Naive thymus-derived CD4-positive, alpha-beta T cell (primary cell): Measurements from ENCODE around the gene CRYBG1. TPM values are rescaled to one million over a fixed set of nuclear protein-coding genes. Genes with fewer than 3 reads are reported as not detected.

Experiments used
- ATAC-seq: fragments of 150-1000 bp; cut with Tn5 transposase; 2 replicates; pipeline ENCODE4 v1.10.0; 2021; ENCODE audit warnings: mild to moderate bottlenecking, moderate library complexity
- CTCF ChIA-PET: fragments of 350-600 bp; sonication (Branson Sonifier 250); formaldehyde crosslinking; loops from one replicate; lab custom pipeline; 2021; ENCODE audit warnings: antibody characterized with exemption; lab: Charles Lee
- POLR2A ChIA-PET: fragments of 350-600 bp; sonication (Branson Sonifier 250); formaldehyde crosslinking; loops from one replicate; lab custom pipeline; 2021; ENCODE audit warnings: antibody characterized with exemption, inconsistent platforms; lab: Charles Lee
- DNase-seq, 9 donors: peaks; one replicate each; pipeline versions ENCODE4 v3.0.0 to v3.0.0-alpha.2; 2020 to 2022; ENCODE audit warnings: mixed read lengths in 1 of 9
- H3K27ac ChIP-seq: one replicate; pipeline ENCODE4 v1.7.0; 2013; ENCODE audit warnings: mild to moderate bottlenecking, low read depth, low read length, moderate library complexity
- H3K27me3 ChIP-seq, 2 donors: one replicate each; pipeline ENCODE4 v1.7.0; 2013; ENCODE audit warnings: low read length in 2 of 2, mild to moderate bottlenecking in 2 of 2, moderate library complexity in 2 of 2; ENCODE audit not compliant: control insufficient read depth in 2 of 2, insufficient read depth in 2 of 2
- H3K36me3 ChIP-seq, 3 experiments: 1 replicate in 2 of 3; 2 replicates in 1 of 3; pipeline ENCODE4 v1.7.0; 2013; ENCODE audit warnings: low read length in 3 of 3, mild to moderate bottlenecking in 3 of 3, moderate library complexity in 1 of 3; ENCODE audit not compliant: insufficient read depth in 3 of 3, control insufficient read depth in 2 of 3
- H3K4me1 ChIP-seq, 2 donors: one replicate each; pipeline ENCODE4 v1.7.0; 2013; ENCODE audit warnings: low read length in 2 of 2, mild to moderate bottlenecking in 2 of 2, moderate library complexity in 1 of 2; ENCODE audit not compliant: control insufficient read depth in 2 of 2, insufficient read depth in 2 of 2
- H3K4me3 ChIP-seq: 2 replicates; pipeline ENCODE4 v1.7.0; 2013; ENCODE audit warnings: mild to moderate bottlenecking, low read length
- H3K9me3 ChIP-seq, 3 experiments: 1 replicate in 2 of 3; 2 replicates in 1 of 3; pipeline ENCODE4 v1.7.0; 2013; ENCODE audit warnings: low read length in 3 of 3; ENCODE audit not compliant: control insufficient read depth in 2 of 3
- H3K27ac Mint-ChIP-seq, 9 donors: one replicate each; pipeline ENCODE4 v1.8.0; 2020 to 2022; ENCODE audit warnings: mixed read lengths in 9 of 9, mild to moderate bottlenecking in 8 of 9, moderate library complexity in 5 of 9, inconsistent platforms in 2 of 9
- H3K27me3 Mint-ChIP-seq, 5 donors: one replicate each; pipeline ENCODE4 v1.8.0; 2021 to 2022; ENCODE audit warnings: mixed read lengths in 5 of 5, mild to moderate bottlenecking in 1 of 5
- H3K36me3 Mint-ChIP-seq, 5 donors: one replicate each; pipeline ENCODE4 v1.8.0; 2020 to 2022; ENCODE audit warnings: mixed read lengths in 5 of 5, mild to moderate bottlenecking in 3 of 5, inconsistent platforms in 1 of 5
- H3K4me1 Mint-ChIP-seq, 7 donors: one replicate each; pipeline ENCODE4 v1.8.0; 2020 to 2022; ENCODE audit warnings: mixed read lengths in 7 of 7, mild to moderate bottlenecking in 3 of 7, inconsistent platforms in 1 of 7
- H3K4me3 Mint-ChIP-seq, 10 donors: one replicate each; pipeline ENCODE4 v1.8.0; 2020 to 2022; ENCODE audit warnings: mild to moderate bottlenecking in 10 of 10, mixed read lengths in 10 of 10, moderate library complexity in 6 of 10, inconsistent platforms in 2 of 10
- H3K9me3 Mint-ChIP-seq, 11 donors: one replicate each; pipeline ENCODE4 v1.8.0; 2020 to 2022; ENCODE audit warnings: mixed read lengths in 11 of 11, mild to moderate bottlenecking in 4 of 11, inconsistent platforms in 1 of 11, moderate library complexity in 1 of 11
- intact Hi-C, 2 donors: fragments of 100-400 bp; cut with micrococcal nuclease; formaldehyde crosslinking; loops; one replicate each; pipeline ENCODE4 v1.15.1; 2023
- polyA plus RNA-seq, 2 donors: library from polyadenylated mRNA; unstranded; fragments of 300-500 nt; fragmentation: Illumina TruSeq; gene quantifications; one replicate each; pipeline ENCODE4 v1.2.3, GENCODE V29; 2021
- total RNA-seq, 6 experiments: library from RNA in 5 of 6; stranded (reverse) in 5 of 6; gene quantifications; 1 replicate in 5 of 6; 2 replicates in 1 of 6; pipeline ENCODE4 v1.2.3 and lab custom pipeline; 2021 to 2026

CRYBG1 gene
- total and polyA plus RNA-seq, 7 experiments from 2014 or later, result 11.3 to 39.8 (median 30.3) TPM

DNA sequence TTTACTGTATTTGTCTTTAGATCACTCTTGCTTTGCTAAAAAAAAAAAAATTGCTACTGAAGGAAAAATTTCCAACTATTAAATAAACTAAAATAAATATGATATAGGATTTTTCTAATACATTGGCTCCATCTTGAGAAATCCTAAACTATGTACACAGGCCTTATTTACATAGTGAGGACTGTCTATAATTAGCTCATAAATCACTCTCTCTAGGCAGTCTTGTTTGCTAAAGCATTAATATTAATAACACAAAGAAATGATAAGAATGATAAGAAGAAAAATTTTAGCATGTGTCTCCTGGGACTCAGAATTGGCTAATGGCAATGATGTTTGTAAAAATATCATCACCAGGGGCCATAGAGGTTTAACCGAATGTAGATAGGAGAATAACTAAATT lies 13.3 kb upstream of the CRYBG1 start:
- Histone ChIP-seq H3K4me1 (no peaks in the 10 kb centered on the region), H3K27me3 (peaks cover 0 to 4% of the 10 kb centered on the region in 2 donors), H3K9me3 (no peaks in the 10 kb centered on the region), H3K27ac (no peak overlapping the region), H3K4me3 (no peak overlapping the region), H3K36me3 (no peaks in the 10 kb centered on the region)
- Mint-ChIP-seq H3K36me3 (peaks cover 0 to 3% (median under 1%) of the 10 kb centered on the region in 5 donors), H3K4me3 (no peak overlapping the region), H3K27me3 (peaks cover 4 to 49% (median 16%) of the 10 kb centered on the region in 5 donors), H3K27ac (no peak overlapping the region), H3K4me1 (no peaks in the 10 kb centered on the region), H3K9me3 (peaks cover 0 to 6% (median under 1%) of the 10 kb centered on the region in 11 donors)
- intact Hi-C loops, result no loop called here
- POLR2A ChIA-PET, result no interaction called here
- DNase-seq, result no peak
- CTCF ChIA-PET, result interaction anchor here (1.5 kb wide), 1 partner anchor 98 kb away, joined by 7 read pairs; no protein-coding TSS in a partner anchor
- no peak for ATAC-seq

DNA sequence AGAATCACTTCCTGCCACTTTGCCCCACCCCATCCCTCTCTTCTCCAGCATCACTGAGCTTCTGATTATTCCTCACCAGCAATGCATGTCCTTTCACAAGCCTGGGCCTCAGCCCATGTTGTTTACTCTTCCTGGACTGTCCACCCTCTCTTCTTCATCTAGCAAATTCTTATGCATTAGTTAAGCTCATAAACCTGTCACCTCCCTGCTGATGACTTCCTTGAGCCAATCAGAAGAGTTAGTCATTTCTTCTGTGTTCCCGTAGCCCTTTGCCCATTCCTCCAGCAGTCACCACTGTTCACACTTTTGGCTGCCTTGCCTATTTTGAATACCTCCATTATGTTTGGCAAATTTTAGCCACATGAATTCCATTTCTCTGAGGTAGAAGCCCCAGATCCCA lies 4.1 kb upstream of the CRYBG1 start:
- DNase-seq (no peak), ATAC-seq (no peak)
- Histone ChIP-seq H3K27me3 (peaks cover 4 to 20% of the 10 kb centered on the region in 2 donors), H3K9me3 (no peaks in the 10 kb centered on the region), H3K27ac (no peak overlapping the region), H3K4me1 (peaks cover 7 to 8% of the 10 kb centered on the region in 2 donors), H3K4me3 (no peak overlapping the region), H3K36me3 (no peaks in the 10 kb centered on the region)
- CTCF ChIA-PET, result no interaction called here
- intact Hi-C loops, result no loop called here
- POLR2A ChIA-PET, result no interaction called here
- Mint-ChIP-seq H3K27ac (no peak overlapping the region), H3K36me3 (peaks cover 0 to 10% (median 6%) of the 10 kb centered on the region in 5 donors), H3K4me1 (peaks cover 5 to 14% (median 9%) of the 10 kb centered on the region in 7 donors), H3K4me3 (no peak overlapping the region), H3K27me3 (peaks cover 58 to 74% (median 67%) of the 10 kb centered on the region in 5 donors), H3K9me3 (peaks cover 0 to 15% (median 8%) of the 10 kb centered on the region in 11 donors)

DNA sequence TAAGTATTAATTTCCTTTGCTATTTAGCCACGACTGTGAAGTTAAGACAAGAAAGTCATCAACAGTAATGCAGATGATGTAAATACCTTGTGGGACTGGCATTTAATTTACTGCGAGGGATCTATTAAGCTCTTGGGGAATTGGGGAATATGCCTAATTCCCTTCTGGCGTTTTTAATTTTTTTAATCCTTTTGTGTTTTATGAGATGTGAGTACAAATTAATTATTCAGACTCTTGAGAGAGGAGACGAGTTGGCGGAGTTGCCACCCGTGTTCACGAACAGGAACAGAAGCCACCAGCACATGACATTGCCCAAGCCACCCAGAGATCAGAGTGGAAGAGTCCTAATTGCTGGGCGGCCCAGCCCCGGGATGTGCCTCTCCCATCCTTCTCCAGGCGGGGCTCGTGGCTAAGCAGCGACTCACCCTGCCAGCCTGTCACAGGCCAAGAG lies 533 bp upstream of the CRYBG1 start:
- ChIA-PET POLR2A (interaction anchor here (0.6 kb wide), 1 partner anchor 284 kb away, joined by 3 read pairs; no protein-coding TSS in a partner anchor), CTCF (interaction anchor here (0.7 to 2.3 kb wide), 2 partner anchors 9 to 11 kb away, joined by 3 to 6 read pairs; no protein-coding TSS in a partner anchor)
- no peak for ATAC-seq
- no peaks in the 10 kb centered on the region for H3K36me3 Mint-ChIP-seq
- peaks cover 0 to 1% (median 0%) of the 10 kb centered on the region in 11 donors for H3K9me3 Mint-ChIP-seq
- Histone ChIP-seq H3K27ac (no peak overlapping the region), H3K36me3 (no peaks in the 10 kb centered on the region), H3K27me3 (peaks cover 3 to 20% of the 10 kb centered on the region in 2 donors), H3K9me3 (no peaks in the 10 kb centered on the region), H3K4me3 (peak overlapping the region; percentile 45), H3K4me1 (peaks cover 7 to 8% of the 10 kb centered on the region in 2 donors)
- H3K4me1 Mint-ChIP-seq, result peaks cover 5 to 15% (median 10%) of the 10 kb centered on the region in 7 donors
- peaks cover 39 to 65% (median 60%) of the 10 kb centered on the region in 5 donors for H3K27me3 Mint-ChIP-seq
- no peak overlapping the region for H3K27ac Mint-ChIP-seq
- peak overlapping the region; percentile 41 to 86 (median 74) for H3K4me3 Mint-ChIP-seq
- DNase-seq, result no peak
- intact Hi-C loops, result loop anchor here (1.0 to 10.0 kb wide), 4 partner anchors 35 to 668 kb away; partner anchors contain the start of genes ATG5 (in 1 of the 2) and MTRES1 (in 1 of the 2)

- H3K27me3 ChIP-seq, result peaks cover 3 to 16% of the 10 kb centered on the region in 2 donors
- intact Hi-C loops, result loop anchor here (1.0 to 10.0 kb wide), 4 partner anchors 36 to 667 kb away; partner anchors contain the start of genes ATG5 (in 1 of the 2) and MTRES1 (in 1 of the 2)
- peak overlapping the region in 2 of 9 donors; percentile 15 to 43 for H3K27ac Mint-ChIP-seq
These were observed 493 bp downstream of the CRYBG1 start for GRCh38 chr6:106360989-106361430.

DNA sequence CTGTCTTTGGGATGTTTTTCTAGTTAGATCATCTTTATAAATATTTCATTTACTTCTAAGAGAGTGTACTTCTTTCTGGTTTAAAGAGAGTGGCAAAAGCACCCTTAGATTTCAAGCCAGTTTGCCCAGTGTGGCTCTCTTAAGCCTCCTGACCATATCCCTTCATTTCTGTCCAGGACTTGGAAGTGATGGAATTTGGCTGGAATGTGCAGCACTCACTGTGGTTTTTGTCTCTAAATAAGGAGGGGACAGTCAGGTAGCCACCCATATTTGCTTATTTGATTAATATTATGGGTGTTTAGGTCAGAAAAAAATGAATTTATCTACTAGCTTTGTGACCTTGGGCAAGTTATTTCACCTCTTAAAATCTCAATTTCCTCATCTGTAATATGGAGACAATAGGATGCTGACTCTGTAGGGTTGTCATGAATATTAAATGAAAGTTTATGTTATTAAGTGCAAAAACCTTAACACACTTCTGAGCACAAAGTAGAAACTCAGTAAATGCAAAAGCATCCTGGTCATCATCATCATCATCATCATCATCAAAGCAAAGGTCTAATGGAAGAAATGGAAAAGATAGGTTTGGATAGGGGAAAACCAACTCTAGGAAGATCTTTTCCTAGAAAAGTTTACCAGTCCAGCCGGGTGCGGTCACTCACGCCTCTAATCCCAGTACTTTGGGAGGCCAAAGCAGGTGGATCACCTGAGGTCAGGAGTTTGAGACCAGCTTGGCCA lies 3.1 kb downstream of the CRYBG1 start:
- Histone ChIP-seq H3K36me3 (no peaks in the 10 kb centered on the region), H3K27ac (no peak overlapping the region), H3K9me3 (no peaks in the 10 kb centered on the region), H3K4me3 (no peak overlapping the region), H3K4me1 (peaks cover 7 to 8% of the 10 kb centered on the region in 2 donors), H3K27me3 (peaks cover 3 to 8% of the 10 kb centered on the region in 2 donors)
- Mint-ChIP-seq H3K27ac (peak overlapping the region in 1 of 9 donors; percentile 48), H3K4me1 (peaks cover 5 to 15% (median 10%) of the 10 kb centered on the region in 7 donors), H3K9me3 (peaks cover 0 to 1% (median 0%) of the 10 kb centered on the region in 11 donors), H3K36me3 (no peaks in the 10 kb centered on the region), H3K4me3 (no peak overlapping the region), H3K27me3 (peaks cover 9 to 49% (median 36%) of the 10 kb centered on the region in 5 donors)
- no peak for DNase-seq
- intact Hi-C loops, result loop anchor here in 1 of 2 donors (10.0 kb wide), 1 partner anchor 201 kb away; no protein-coding TSS in a partner anchor
- ChIA-PET CTCF (interaction anchor here (0.9 kb wide), 1 partner anchor 12 kb away, joined by 5 read pairs; no protein-coding TSS in a partner anchor), POLR2A (no interaction called here)
- ATAC-seq, result no peak

More at GRCh38 chr6:106360989-106361430, 493 bp downstream of the CRYBG1 start:
- ChIA-PET POLR2A (no interaction called here), CTCF (interaction anchor here (0.6 to 2.3 kb wide), 6 partner anchors 10 to 205 kb away, joined by 3 to 6 read pairs (median 3); no protein-coding TSS in a partner anchor)
- H3K9me3 Mint-ChIP-seq, result peaks cover 0 to 1% (median 0%) of the 10 kb centered on the region in 11 donors
- DNase-seq (peak in 5 of 9 donors; percentile 16 to 34 (median 18)), ATAC-seq (peak; percentile 6)
- Histone ChIP-seq H3K9me3 (no peaks in the 10 kb centered on the region), H3K36me3 (no peaks in the 10 kb centered on the region), H3K4me3 (peak overlapping the region; percentile 45), H3K4me1 (peaks cover 7 to 8% of the 10 kb centered on the region in 2 donors), H3K27ac (no peak overlapping the region)
- no peaks in the 10 kb centered on the region for H3K36me3 Mint-ChIP-seq
- H3K27me3 Mint-ChIP-seq, result peaks cover 29 to 57% (median 50%) of the 10 kb centered on the region in 5 donors
- peaks cover 5 to 15% (median 10%) of the 10 kb centered on the region in 7 donors for H3K4me1 Mint-ChIP-seq
- H3K4me3 Mint-ChIP-seq, result peak overlapping the region; percentile 71 to 86 (median 78)

- H3K27ac Mint-ChIP-seq, result no peak overlapping the region
- no peak overlapping the region for H3K4me3 ChIP-seq
- no peak for DNase-seq
- CTCF ChIA-PET, result interaction anchor here (1.0 kb wide), 1 partner anchor 10 kb away, joined by 3 read pairs; no protein-coding TSS in a partner anchor
- intact Hi-C loops, result loop anchor here in 1 of 2 donors (10.0 kb wide), 1 partner anchor 195 kb away; no protein-coding TSS in a partner anchor
- H3K27ac ChIP-seq, result no peak overlapping the region
- H3K9me3 Mint-ChIP-seq, result no peaks in the 10 kb centered on the region
- no peaks in the 10 kb centered on the region for H3K9me3 ChIP-seq
- H3K4me3 Mint-ChIP-seq, result no peak overlapping the region
- H3K27me3 Mint-ChIP-seq, result peaks cover 4 to 13% (median 8%) of the 10 kb centered on the region in 5 donors
- POLR2A ChIA-PET, result no interaction called here
- ATAC-seq, result no peak
- H3K4me1 ChIP-seq, result no peaks in the 10 kb centered on the region
- no peaks in the 10 kb centered on the region for H3K36me3 ChIP-seq
- no peaks in the 10 kb centered on the region for H3K36me3 Mint-ChIP-seq
- no peaks in the 10 kb centered on the region for H3K27me3 ChIP-seq
- H3K4me1 Mint-ChIP-seq, result peaks cover 0 to 14% (median 0%) of the 10 kb centered on the region in 7 donors
These were observed 9.2 kb downstream of the CRYBG1 start for GRCh38 chr6:106369739-106370138.
